Esophagus muscularis mucosa (tissue), 4 donors: ENCODE measurements around the gene LAMP2. TPM values are rescaled to one million over a fixed set of nuclear protein-coding genes. Genes with fewer than 3 reads are reported as not detected.

Source experiments
- DNase-seq: peaks from one replicate; pipeline ENCODE4 v3.0.0-alpha.2; 2017; ENCODE audit errors: extremely low spot score
- H3K27ac ChIP-seq, 4 donors: fragments of 200-600 bp; sonication (generic); replicated peaks in 1 of 4; 1 replicate in 3 of 4; 2 replicates in 1 of 4; pipeline ENCODE4 v1.5.1; 2016 to 2019; ENCODE audit warnings: mild to moderate bottlenecking in 1 of 4
- H3K27me3 ChIP-seq, 4 donors: fragments of 200-600 bp; sonication (generic); one replicate each; pipeline versions ENCODE4 v1.5.1 to v1.6.0; 2016 to 2019
- H3K36me3 ChIP-seq, 4 donors: fragments of 200-600 bp; sonication (generic); one replicate each; pipeline ENCODE4 v1.5.1; 2016 to 2019
- H3K4me1 ChIP-seq, 4 donors: fragments of 200-600 bp; sonication (generic); one replicate each; pipeline ENCODE4 v1.5.1; 2016 to 2019
- H3K4me3 ChIP-seq, 4 donors: fragments of 200-600 bp; sonication (generic); 1 replicate in 2 of 4; 2 replicates in 2 of 4; pipeline ENCODE4 v1.5.1; 2016 to 2019; ENCODE audit warnings: mild to moderate bottlenecking in 4 of 4, moderate library complexity in 1 of 4
- H3K9me3 ChIP-seq, 4 donors: fragments of 200-600 bp; sonication (generic); 1 replicate in 3 of 4; 2 replicates in 1 of 4; pipeline ENCODE4 v1.5.1; 2016 to 2019
- EP300 ChIP-seq: sonication (generic); formaldehyde crosslinking; IDR thresholded peaks from one replicate; pipeline ENCODE4 v1.6.1; 2017; ENCODE audit warnings: antibody characterized with exemption
- POLR2A ChIP-seq: fragments of 450-650 bp; IDR thresholded peaks from one replicate; pipeline ENCODE4 v1.6.1; 2017; ENCODE audit warnings: antibody characterized with exemption, moderate library complexity, mild to moderate bottlenecking, low read depth
- POLR2AphosphoS5 ChIP-seq, 2 donors: sonication (generic); formaldehyde crosslinking; IDR thresholded peaks; one replicate each; pipeline ENCODE4 v1.6.1; 2017; ENCODE audit warnings: antibody characterized with exemption in 2 of 2
- WGBS: methylation state at CpG from one replicate; pipeline ENCODE4 v1.1.5; 2018; 5-methylcytosine and 5-hydroxymethylcytosine counted together
- intact Hi-C: fragments of 100-400 bp; cut with DNase I; formaldehyde crosslinking; loops from one replicate; pipeline ENCODE4 v1.15.1; 2023
- small RNA-seq, 3 donors: library from RNA; depleted of rRNA; stranded (forward); fragments of <200 nt; gene quantifications; one replicate each; pipeline ENCODE3, GENCODE V24; 2016
- total RNA-seq, 4 donors: library from RNA; depleted of rRNA; stranded (reverse); fragments of >200 nt; gene quantifications; one replicate each; pipeline versions ENCODE4 v1.1.0 to v1.2.1, GENCODE V29; 2016
- TF ChIP-seq, protein P1 (sequence below), 3 experiments: fragments of 200-600 bp in 2 of 3; fragments of 450-650 bp in 1 of 3; sonication (generic) in 2 of 3; IDR thresholded peaks; one replicate each; pipeline ENCODE4 v1.5.1; 2017 to 2019; ENCODE audit warnings: antibody characterized with exemption in 3 of 3, mild to moderate bottlenecking in 2 of 3, moderate library complexity in 1 of 3

The LAMP2 gene
- total RNA-seq, 4 donors from 2014 or later, result 57.3 to 81.2 (median 67.5) TPM

DNA sequence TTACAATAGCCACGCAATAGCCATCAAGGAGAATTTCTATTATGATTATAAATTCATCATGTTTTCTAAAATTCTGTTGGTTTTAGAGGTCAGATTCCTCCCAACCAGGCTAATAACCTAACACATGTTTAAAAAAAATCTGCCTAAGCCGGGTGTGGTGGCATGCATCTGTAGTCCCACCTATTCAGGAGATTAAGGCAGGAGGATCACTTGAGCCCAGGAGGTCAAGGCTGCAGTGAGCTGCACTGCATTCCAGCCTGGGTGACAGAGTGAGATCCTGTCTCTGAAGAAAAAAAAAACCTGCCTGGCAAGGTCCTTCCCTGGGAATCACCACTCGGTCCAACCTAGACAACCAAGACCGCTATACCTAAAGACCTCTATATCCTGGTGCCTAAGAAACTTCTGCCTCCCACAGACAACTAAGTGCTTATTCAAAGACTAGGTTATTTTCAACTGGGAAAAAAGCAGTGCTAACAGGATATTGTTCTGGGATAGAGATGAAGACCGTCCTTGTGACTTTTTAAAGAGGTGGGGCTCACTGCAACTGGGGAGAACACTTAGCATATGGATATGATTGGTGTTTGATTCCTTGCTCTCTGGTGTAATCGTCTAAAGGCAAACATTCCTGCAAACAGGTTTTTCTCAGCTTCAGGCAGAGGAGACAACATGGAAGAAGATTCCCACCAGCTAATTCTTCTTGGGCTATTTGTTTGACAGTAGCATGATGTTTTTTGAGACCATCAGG is 89.0 kb downstream of the LAMP2 start:
- Histone ChIP-seq H3K27me3 (no peaks in the 10 kb centered on the region), H3K9me3 (no peaks in the 10 kb centered on the region), H3K36me3 (no peaks in the 10 kb centered on the region), H3K27ac (no peak overlapping the region), H3K4me1 (no peaks in the 10 kb centered on the region), H3K4me3 (no peak overlapping the region)
- intact Hi-C loops, result loop anchor here (10.0 kb wide), 1 partner anchor 95 kb away; no protein-coding TSS in a partner anchor
- 60% methylated on average over 6 of the region's 6 CpGs for WGBS
- TF ChIP-seq, protein P1, sequence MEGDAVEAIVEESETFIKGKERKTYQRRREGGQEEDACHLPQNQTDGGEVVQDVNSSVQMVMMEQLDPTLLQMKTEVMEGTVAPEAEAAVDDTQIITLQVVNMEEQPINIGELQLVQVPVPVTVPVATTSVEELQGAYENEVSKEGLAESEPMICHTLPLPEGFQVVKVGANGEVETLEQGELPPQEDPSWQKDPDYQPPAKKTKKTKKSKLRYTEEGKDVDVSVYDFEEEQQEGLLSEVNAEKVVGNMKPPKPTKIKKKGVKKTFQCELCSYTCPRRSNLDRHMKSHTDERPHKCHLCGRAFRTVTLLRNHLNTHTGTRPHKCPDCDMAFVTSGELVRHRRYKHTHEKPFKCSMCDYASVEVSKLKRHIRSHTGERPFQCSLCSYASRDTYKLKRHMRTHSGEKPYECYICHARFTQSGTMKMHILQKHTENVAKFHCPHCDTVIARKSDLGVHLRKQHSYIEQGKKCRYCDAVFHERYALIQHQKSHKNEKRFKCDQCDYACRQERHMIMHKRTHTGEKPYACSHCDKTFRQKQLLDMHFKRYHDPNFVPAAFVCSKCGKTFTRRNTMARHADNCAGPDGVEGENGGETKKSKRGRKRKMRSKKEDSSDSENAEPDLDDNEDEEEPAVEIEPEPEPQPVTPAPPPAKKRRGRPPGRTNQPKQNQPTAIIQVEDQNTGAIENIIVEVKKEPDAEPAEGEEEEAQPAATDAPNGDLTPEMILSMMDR (IDR thresholded peaks at IDR 0.05), result no peak
- TF ChIP-seq POLR2A (no peak), POLR2AphosphoS5 (IDR thresholded peaks at IDR 0.05) (no peak)
- no peak for DNase-seq

DNA sequence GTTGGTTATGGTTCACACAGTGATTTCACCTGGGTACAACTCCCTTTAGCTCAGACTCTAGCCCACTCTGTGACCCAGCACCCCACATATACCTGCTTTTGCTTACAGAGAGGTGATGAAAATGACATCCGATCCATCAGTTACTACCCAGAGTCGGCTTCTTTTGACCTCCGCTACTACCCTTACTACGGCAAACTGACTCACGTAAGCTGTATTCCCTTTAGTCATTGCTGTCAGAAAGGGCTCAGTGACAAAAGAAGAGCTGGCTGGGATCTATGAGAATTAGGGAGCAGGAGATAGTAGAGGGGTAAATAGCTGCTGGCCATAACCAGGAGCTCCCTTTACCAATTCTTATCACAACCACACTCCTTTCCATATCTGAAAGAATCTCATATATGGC is 90.5 kb downstream of the LAMP2 start:
- WGBS, result 93% methylated on average over 5 of the region's 5 CpGs
- H3K27me3 ChIP-seq, result no peaks in the 10 kb centered on the region
- no peaks in the 10 kb centered on the region for H3K36me3 ChIP-seq
- intact Hi-C loops, result loop anchor here (10.0 kb wide), 1 partner anchor 96 kb away; no protein-coding TSS in a partner anchor
- peaks cover 0 to 1% (median 0%) of the 10 kb centered on the region in 4 donors for H3K4me1 ChIP-seq
- H3K9me3 ChIP-seq, result no peaks in the 10 kb centered on the region
- no peak overlapping the region for H3K27ac ChIP-seq
- H3K4me3 ChIP-seq, result no peak overlapping the region
- DNase-seq, result no peak
- TF ChIP-seq EP300 (no peak), POLR2AphosphoS5 (IDR thresholded peaks at IDR 0.05) (no peak), POLR2A (no peak)
- TF ChIP-seq, protein P1 (IDR thresholded peaks at IDR 0.05), result no peak

Small RNAs within 50 kb of the gene (small RNA-seq; reads per million reads assigned to genes)
- 0 reads per million in 3 donors for gene RNU7-37P

Other genes starting within 250 kb of the LAMP2 start
- gene ZBTB33, start 218.5 kb downstream of the LAMP2 start, total RNA-seq, result 1 to 10 TPM; 7.9 to 9.1 (median 8.1) TPM
- 1 to 10 TPM; 1.2 to 4.7 (median 4.2) TPM for gene TMEM255A, start 157.8 kb downstream of the LAMP2 start, total RNA-seq
- gene ATP1B4, start 107.2 kb downstream of the LAMP2 start, total RNA-seq, result not detected
- gene CUL4B, start 91.7 kb upstream of the LAMP2 start, total RNA-seq, result 10 to 100 TPM; 31.5 to 45.7 (median 39.6) TPM
- 10 to 100 TPM; 11.6 to 17.5 (median 15.0) TPM for gene MCTS1, start 134.8 kb upstream of the LAMP2 start, total RNA-seq
- gene C1GALT1C1, start 160.8 kb upstream of the LAMP2 start, total RNA-seq, result 10 to 100 TPM; 18.6 to 21.4 (median 20.4) TPM